GM12873 (cell line): ENCODE measurements around the gene CRYM.

Experiments
- CTCF ChIP-seq: IDR thresholded peaks from 2 replicates; pipeline ENCODE4 v1.5.1; 2012; ENCODE audit warnings: low read depth, mild to moderate bottlenecking, moderate library complexity, low read length, control low read depth; ENCODE audit not compliant: insufficient read depth; ENCODE audit errors: missing control alignments

The CRYM gene

GRCh38 chr16:21302454-21302853 lies 24.4 kb upstream of the CRYM start:
- no peak for TF ChIP-seq CTCF

GRCh38 chr16:21301895-21302291 lies 23.8 kb upstream of the CRYM start:
- TF ChIP-seq CTCF = no peak

- no peak for TF ChIP-seq CTCF
Observed at GRCh38 chr16:21301168-21301894, 23.2 kb upstream of the CRYM start.

GRCh38 chr16:21300309-21301167 lies 22.4 kb upstream of the CRYM start:
- TF ChIP-seq CTCF = peak; percentile 68

- no peak for TF ChIP-seq CTCF
Observed at GRCh38 chr16:21285314-21285713, 7.2 kb upstream of the CRYM start.

- no peak for TF ChIP-seq CTCF
Observed at GRCh38 chr16:21284414-21284813, 6.3 kb upstream of the CRYM start.

- TF ChIP-seq CTCF = peak; percentile 16
Observed at GRCh38 chr16:21283521-21284289, 5.6 kb upstream of the CRYM start.
